Cerebellar cortex (tissue), 1 donor: ENCODE data around the gene CEP170.
A peak's percentile ranks its signal among the peaks of the same experiment; 100 is the strongest.

Experiments used
- DNase-seq: peaks from one replicate; pipeline ENCODE4 v3.0.0-alpha.2; 2015; ENCODE audit warnings: low spot score

CEP170 gene

DNA sequence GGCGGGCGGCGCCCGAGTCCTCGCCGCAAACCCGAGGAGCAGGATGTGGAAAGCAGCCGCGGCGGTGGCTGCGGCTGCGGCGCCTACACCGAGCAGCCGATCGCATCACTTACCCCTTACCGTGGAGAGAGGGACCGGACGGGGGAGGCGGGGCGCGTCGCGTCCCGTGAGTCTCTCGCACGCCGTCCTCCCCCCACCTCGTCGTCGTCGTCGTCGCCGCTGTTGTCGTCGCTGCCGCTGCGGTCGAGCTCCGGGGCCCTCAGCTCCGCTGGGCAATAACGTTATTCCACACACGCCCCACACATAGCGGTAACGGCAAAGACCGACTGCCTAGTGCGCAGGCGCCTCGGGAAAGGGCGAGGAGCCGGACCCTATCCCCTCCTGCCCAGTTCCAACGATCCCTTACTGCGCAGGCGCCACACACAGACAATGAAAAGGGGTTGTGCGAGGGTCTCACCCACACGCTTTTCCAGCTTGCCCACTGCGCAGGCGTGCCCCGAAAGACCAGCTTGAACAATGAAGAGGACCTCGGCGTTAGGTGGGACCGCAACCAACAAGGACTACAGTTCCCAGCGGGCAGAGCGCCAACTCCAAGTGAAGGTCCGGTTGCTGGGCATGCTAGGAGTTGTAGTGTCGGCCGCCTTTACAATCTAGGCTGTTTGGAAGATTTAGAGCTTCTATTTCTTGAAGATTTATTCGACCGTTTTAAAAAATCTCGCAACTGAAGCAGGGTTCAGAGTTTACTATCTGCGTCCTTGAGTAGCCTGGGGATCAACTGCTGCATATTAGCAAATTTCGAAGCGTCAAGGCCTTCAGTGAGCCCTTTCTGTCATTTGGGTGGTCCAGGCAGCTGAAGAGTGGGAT is at the start of gene CEP170:
Gene CEP170, minus strand, starts transcription at position 355 of the 864 bp plus-strand sequence. CDS start 30,001 bp downstream, outside the sequence.
- DNase-seq: peak; percentile 99

DNA sequence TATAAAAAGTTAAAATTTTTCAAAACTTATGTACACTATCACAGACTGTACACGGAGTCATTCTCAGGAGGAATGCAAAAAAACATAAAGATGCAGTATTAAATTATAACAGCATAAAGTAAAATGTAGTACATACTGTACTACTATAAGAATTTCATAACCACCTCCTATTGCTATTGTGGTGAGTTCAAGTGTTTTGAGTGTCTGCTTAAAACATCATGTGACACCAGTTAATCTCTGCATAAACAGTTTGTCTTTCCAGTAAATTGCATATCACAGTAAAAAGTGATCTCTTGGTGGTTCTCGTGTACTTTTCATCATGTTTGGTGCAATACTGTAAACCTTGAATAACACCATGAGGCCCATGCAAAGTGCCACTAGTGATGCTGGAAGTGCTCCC is 46.0 kb upstream of the CEP170 start:
- no peak for DNase-seq

GRCh38 chr1:243299069-243299468 is 44.0 kb upstream of the CEP170 start:
- DNase-seq: no peak

GRCh38 chr1:243294723-243295121 is 39.6 kb upstream of the CEP170 start:
- no peak for DNase-seq

DNA sequence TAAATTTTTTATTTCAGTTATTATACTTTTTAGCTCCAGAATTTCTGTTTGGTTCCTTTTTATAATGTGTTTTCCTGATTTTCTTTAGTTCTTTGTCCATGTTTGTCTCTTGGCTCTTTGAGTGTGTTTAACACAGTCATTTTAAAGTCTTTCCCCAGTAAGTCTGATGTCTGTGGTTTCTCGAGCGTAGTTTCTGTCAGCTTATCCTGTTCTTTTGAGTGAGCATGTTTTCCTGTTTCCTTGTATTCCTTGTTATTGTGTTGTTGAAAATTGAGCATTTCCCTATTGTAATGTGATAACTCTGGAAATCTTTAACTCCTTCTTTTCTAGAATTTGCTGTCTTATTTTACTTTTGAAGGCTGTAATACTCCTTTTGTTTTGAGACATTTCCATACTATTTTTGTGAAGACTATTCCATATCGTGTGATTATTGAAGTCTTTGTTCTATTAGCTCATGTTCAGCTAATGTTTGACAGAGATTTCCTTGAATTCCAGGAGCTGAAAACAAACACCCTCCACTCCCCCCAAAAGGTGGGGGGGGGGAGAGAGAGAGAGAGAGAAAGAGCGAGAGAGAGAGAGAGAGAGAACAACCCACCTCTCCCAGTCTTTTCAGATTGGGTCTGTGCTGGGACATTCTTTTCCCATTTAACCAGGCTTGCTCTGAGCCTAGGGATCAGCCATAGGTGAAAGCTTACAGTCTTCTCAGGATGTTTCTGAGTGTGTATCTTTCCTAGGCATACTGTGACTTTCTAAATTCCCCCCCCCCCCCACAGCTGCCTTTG is 39.1 kb upstream of the CEP170 start:
- no peak for DNase-seq

DNA sequence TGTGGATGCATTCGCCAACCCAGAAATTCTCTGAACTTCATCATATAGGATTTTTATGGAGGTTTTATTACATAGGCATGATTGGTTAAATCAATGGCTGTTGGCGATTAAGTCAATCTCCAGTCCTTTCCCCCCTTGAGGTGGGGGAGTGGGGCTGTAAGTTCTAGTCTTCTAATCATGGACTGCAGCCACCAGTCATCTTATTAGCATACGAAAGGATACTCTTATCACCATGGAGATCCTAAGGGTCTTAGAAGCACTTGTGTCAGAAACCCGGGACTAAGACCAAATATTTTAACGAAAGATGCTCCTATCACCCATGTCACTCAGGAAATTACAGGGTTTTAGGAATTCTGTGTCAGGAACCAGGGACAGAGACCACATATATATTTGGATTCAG is 37.0 kb upstream of the CEP170 start:
- DNase-seq: no peak

GRCh38 chr1:243291292-243291691 is 36.2 kb upstream of the CEP170 start:
- no peak for DNase-seq

DNA sequence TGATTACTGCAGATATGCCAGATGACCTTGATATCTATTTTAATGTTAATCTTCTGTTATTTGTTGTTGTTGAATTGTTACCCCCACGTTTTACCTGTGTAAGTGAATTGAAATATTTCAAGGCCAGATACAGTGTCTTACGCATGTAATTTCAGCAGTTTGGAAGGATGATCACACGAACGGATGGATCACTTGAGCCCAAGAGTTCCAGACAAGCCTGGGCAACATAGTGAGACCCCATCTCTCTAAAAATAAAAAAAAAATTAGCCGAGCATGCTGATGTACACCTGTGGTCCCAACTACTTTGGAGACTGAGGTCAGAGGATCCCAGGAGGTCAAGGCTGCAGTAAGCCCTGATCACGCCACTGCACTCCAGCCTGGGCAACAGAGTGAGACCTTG is 33.0 kb upstream of the CEP170 start:
- no peak for DNase-seq

- peak; percentile 4 for DNase-seq
These were observed 32.6 kb upstream of the CEP170 start for GRCh38 chr1:243287652-243288051.

GRCh38 chr1:243287123-243287460 is 32.0 kb upstream of the CEP170 start:
- no peak for DNase-seq

GRCh38 chr1:243286409-243287122 is 31.5 kb upstream of the CEP170 start:
- no peak for DNase-seq

GRCh38 chr1:243281672-243282071 is 26.6 kb upstream of the CEP170 start:
- no peak for DNase-seq

DNA sequence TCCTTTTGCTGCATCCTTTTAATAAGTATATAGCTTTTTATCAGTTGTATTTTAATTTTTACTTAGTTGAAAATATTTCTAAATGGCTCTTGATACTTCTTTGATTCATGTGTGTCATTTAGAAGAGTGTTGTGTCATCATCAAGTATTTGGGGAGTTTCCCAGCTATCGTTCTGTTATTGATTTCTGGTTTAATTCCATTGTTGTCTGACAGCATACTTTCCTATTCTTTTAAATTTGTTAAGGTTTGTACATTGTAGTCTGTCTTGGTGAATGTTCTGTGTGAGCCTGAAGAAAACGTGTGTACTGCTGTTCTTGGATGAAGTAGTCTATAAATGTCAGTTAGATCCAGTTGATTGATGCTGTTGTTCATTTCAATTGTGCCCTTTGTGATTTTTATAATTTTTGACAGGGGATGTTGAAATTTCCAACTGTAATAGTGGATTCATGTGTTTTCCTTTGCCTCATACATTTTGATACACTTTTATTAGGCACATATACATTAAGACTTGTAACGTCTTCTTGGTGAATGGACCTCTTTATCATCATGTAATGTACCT is 25.6 kb upstream of the CEP170 start:
- DNase-seq: no peak

- no peak for DNase-seq
These were observed 20.2 kb upstream of the CEP170 start for GRCh38 chr1:243275316-243275715.

- no peak for DNase-seq
These were observed 18.9 kb upstream of the CEP170 start for GRCh38 chr1:243273945-243274344.

- DNase-seq: no peak
These were observed 18.4 kb upstream of the CEP170 start for GRCh38 chr1:243273506-243273905.

DNA sequence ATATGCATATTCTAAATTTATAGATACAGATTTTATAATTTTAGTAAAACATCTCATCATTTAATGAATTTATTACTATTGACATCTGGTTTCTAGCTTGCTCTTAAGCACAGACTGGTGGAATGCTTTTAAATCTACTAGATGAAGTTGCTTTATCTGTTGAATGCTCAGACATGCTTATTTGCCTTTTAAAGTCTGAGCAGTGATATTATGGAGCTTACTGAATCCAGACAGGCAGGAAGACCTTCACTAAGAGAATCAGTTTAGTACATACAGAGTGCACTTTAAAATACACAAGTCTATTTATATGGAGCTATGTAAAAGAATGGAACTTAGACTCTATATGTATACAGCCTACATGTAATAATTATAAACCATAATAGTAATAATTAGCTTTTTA is 17.3 kb upstream of the CEP170 start:
- no peak for DNase-seq

GRCh38 chr1:243271996-243272395 is 16.9 kb upstream of the CEP170 start:
- no peak for DNase-seq

- DNase-seq: no peak
These were observed 15.2 kb upstream of the CEP170 start for GRCh38 chr1:243270097-243270864.

DNA sequence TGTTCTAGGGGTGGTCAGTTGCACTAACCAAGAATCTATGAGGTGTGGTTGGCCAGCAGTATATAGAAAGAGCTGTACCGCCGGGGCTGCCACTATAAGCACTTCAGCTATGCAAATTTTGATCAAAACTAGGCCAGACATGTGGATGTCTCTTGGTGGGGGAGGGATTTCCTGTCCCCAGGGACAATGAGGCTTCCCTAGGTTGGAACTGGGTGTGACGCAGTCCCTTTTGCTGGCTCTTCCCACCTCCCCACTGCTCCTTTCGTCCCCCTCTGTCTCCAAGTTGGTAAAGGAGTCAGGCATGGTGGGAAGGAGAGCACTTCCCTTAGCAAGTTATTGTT is 14.3 kb upstream of the CEP170 start:
- DNase-seq: no peak

DNA sequence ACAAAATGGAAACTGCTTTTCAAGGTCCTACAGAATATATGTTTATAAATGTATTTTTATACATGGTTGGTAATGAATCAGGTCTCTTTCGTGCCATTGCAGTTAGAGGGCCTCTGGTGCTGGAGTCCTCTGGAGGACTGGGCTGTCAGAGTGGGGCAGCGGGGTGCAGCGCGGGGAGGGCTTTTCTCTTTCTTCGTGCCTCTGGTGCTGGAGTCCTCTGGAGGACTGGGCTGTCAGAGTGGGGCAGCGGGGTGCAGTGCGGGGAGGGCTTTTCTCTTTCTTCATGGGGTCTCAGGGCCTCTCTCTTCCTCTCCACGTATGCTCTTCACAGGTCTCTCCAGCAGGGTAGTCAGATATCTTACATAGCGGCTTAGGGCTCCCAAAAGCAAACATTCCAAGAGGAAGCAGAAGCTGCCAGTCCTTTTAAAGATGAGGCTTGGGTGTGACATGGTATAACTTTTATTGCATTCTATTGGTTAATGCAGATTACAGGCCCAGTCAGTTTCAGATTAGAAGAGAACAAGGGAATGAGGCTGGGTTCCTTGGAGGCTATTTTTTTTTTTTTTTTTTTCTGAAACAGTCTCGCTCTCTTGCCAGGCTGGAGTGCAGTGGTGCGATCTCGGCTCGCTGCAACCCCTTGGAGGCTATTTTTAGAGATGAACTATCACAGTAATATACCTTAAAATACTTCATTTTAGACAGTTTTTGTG is 13.8 kb upstream of the CEP170 start:
- DNase-seq: no peak
